KMS-11 (cell line): Measurements from ENCODE around the gene ADAMTS17.

Experiments used
- H2AFZ ChIP-seq: fragments of 200-600 bp; sonication (generic); 2 replicates; pipeline ENCODE4 v1.6.1; 2016; ENCODE audit warnings: antibody characterized with exemption, mixed run types, low read depth
- H3K27ac ChIP-seq: fragments of 200-600 bp; sonication (generic); 2 replicates; pipeline ENCODE4 v1.6.1; 2016; ENCODE audit warnings: mild to moderate bottlenecking, mixed run types
- H3K27me3 ChIP-seq: fragments of 200-600 bp; sonication (generic); 2 replicates; pipeline ENCODE4 v1.6.1; 2017; ENCODE audit warnings: mild to moderate bottlenecking, low read depth, mixed run types, moderate library complexity; ENCODE audit not compliant: insufficient read depth
- H3K36me3 ChIP-seq: fragments of 200-600 bp; sonication (generic); 2 replicates; pipeline ENCODE4 v1.6.1; 2017; ENCODE audit warnings: mild to moderate bottlenecking, mixed run types; ENCODE audit not compliant: insufficient read depth
- H3K4me1 ChIP-seq: fragments of 200-600 bp; sonication (generic); 2 replicates; pipeline ENCODE4 v1.6.1; 2016; ENCODE audit warnings: mild to moderate bottlenecking, low read depth, mixed run types; ENCODE audit not compliant: poor library complexity, severe bottlenecking
- H3K4me2 ChIP-seq: fragments of 200-600 bp; sonication (generic); 2 replicates; pipeline ENCODE4 v1.7.0; 2016; ENCODE audit warnings: mild to moderate bottlenecking, mixed run types
- H3K4me3 ChIP-seq: fragments of 200-600 bp; sonication (generic); IDR thresholded peaks from 2 replicates; pipeline ENCODE4 v1.6.1; 2017; ENCODE audit warnings: low read depth, low read length, mixed read lengths; ENCODE audit not compliant: insufficient read depth
- H3K79me2 ChIP-seq: fragments of 200-600 bp; sonication (generic); 2 replicates; pipeline ENCODE4 v1.6.1; 2016; ENCODE audit warnings: low read depth, mixed run types; ENCODE audit not compliant: insufficient read depth
- H3K9ac ChIP-seq: fragments of 200-600 bp; sonication (generic); 2 replicates; pipeline ENCODE4 v1.6.1; 2016; ENCODE audit warnings: mild to moderate bottlenecking, mixed run types
- H4K20me1 ChIP-seq: fragments of 200-600 bp; sonication (generic); 2 replicates; pipeline ENCODE4 v1.6.1; 2016; ENCODE audit warnings: mild to moderate bottlenecking, mixed run types; ENCODE audit not compliant: insufficient read depth
- CTCF ChIP-seq: fragments of 200-600 bp; sonication (generic); conservative IDR thresholded peaks from 2 replicates; pipeline ENCODE4 v1.6.1; 2017; ENCODE audit warnings: low read depth, mild to moderate bottlenecking, antibody characterized with exemption, low read length, moderate library complexity, mixed read lengths

ADAMTS17 gene

GRCh38 chr15:100311154-100311625 lies 30.6 kb downstream of the ADAMTS17 start:
- Histone ChIP-seq H3K36me3 (no peaks in the 10 kb centered on the region), H3K79me2 (no peaks in the 10 kb centered on the region), H3K9ac (no peak overlapping the region), H3K4me3 (no peak overlapping the region), H3K27me3 (no peaks in the 10 kb centered on the region), H3K4me2 (no peak overlapping the region), H4K20me1 (no peaks in the 10 kb centered on the region), H2AFZ (no peak overlapping the region), H3K27ac (no peak overlapping the region), H3K4me1 (no peaks in the 10 kb centered on the region)
- no peak for TF ChIP-seq CTCF

- TF ChIP-seq CTCF: no peak
These were observed 31.1 kb downstream of the ADAMTS17 start for GRCh38 chr15:100310513-100311153.

GRCh38 chr15:100310041-100310405 lies 31.8 kb downstream of the ADAMTS17 start:
- H3K27ac ChIP-seq: no peak overlapping the region
- H4K20me1 ChIP-seq: no peaks in the 10 kb centered on the region
- no peaks in the 10 kb centered on the region for H3K36me3 ChIP-seq
- no peak for TF ChIP-seq CTCF
- H3K27me3 ChIP-seq: no peaks in the 10 kb centered on the region
- no peak overlapping the region for H3K4me2 ChIP-seq
- H2AFZ ChIP-seq: no peak overlapping the region
- H3K4me3 ChIP-seq: no peak overlapping the region
- no peak overlapping the region for H3K9ac ChIP-seq
- no peaks in the 10 kb centered on the region for H3K4me1 ChIP-seq
- H3K79me2 ChIP-seq: no peaks in the 10 kb centered on the region

More at GRCh38 chr15:100310513-100311153, 31.1 kb downstream of the ADAMTS17 start:
- Histone ChIP-seq H3K27me3 (no peaks in the 10 kb centered on the region), H3K9ac (no peak overlapping the region), H3K4me2 (no peak overlapping the region), H3K27ac (no peak overlapping the region), H4K20me1 (no peaks in the 10 kb centered on the region), H3K36me3 (no peaks in the 10 kb centered on the region), H2AFZ (no peak overlapping the region), H3K79me2 (no peaks in the 10 kb centered on the region), H3K4me1 (no peaks in the 10 kb centered on the region), H3K4me3 (no peak overlapping the region)

- TF ChIP-seq CTCF: no peak
- no peaks in the 10 kb centered on the region for H3K79me2 ChIP-seq
- H3K36me3 ChIP-seq: no peaks in the 10 kb centered on the region
- no peak overlapping the region for H2AFZ ChIP-seq
- no peak overlapping the region for H3K4me3 ChIP-seq
- no peaks in the 10 kb centered on the region for H3K4me1 ChIP-seq
- H3K9ac ChIP-seq: no peak overlapping the region
- no peaks in the 10 kb centered on the region for H4K20me1 ChIP-seq
- no peak overlapping the region for H3K27ac ChIP-seq
- no peak overlapping the region for H3K4me2 ChIP-seq
- H3K27me3 ChIP-seq: no peaks in the 10 kb centered on the region
These were observed 32.4 kb downstream of the ADAMTS17 start for GRCh38 chr15:100309109-100310040.
